Cerebellar cortex (tissue), 1 donor: ENCODE data around the gene TUBD1.
"Not testable (repeated sequence)": the region's sequence is repeated elsewhere in the genome, so short reads cannot be mapped to it uniquely, and the experiment has no call there.

ENCODE experiments used
- DNase-seq: peaks from one replicate; pipeline ENCODE4 v3.0.0-alpha.2; 2015; ENCODE audit warnings: low spot score

TUBD1 gene

GRCh38 chr17:59844884-59845594 is 47.7 kb downstream of the TUBD1 start:
- peak; percentile 53 for DNase-seq

DNA sequence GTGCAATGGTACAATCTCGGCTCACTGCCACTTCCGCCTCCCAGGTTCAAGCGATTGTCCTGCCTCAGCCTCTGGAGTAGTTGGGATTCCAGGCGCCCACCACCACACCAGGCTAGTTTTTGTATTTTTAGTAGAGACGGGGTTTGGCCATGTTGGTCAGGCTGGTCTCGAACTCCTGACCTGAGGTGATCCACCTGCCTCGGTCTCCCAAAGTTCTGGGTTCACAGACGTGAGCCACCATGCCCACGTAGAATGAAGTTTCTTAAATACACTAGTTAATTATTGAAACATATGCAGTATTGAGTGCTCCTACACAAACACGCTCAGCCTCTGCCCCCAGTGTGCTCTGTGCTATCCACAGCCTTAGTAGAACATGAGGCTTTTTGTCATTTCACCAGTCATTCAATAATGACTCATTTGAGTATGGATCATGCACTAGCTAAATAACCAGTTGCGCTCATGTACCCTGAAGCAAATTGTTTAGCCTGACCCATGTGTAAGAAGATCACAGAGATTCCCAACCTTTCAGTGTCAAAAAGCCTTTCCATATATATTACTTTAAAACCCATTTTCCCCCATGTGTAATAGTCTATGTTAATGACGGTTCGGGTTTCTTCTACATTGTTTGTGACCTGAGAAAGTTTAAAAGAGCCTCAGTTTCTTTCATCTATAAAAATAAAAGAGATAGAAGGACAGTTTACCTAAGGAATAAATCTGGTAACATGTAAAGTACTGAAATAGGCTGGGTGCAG is 49.7 kb downstream of the TUBD1 start:
- peak; percentile 84 for DNase-seq

- DNase-seq, result not testable (repeated sequence)
Observed at GRCh38 chr17:59841882-59842263, 50.9 kb downstream of the TUBD1 start.

DNA sequence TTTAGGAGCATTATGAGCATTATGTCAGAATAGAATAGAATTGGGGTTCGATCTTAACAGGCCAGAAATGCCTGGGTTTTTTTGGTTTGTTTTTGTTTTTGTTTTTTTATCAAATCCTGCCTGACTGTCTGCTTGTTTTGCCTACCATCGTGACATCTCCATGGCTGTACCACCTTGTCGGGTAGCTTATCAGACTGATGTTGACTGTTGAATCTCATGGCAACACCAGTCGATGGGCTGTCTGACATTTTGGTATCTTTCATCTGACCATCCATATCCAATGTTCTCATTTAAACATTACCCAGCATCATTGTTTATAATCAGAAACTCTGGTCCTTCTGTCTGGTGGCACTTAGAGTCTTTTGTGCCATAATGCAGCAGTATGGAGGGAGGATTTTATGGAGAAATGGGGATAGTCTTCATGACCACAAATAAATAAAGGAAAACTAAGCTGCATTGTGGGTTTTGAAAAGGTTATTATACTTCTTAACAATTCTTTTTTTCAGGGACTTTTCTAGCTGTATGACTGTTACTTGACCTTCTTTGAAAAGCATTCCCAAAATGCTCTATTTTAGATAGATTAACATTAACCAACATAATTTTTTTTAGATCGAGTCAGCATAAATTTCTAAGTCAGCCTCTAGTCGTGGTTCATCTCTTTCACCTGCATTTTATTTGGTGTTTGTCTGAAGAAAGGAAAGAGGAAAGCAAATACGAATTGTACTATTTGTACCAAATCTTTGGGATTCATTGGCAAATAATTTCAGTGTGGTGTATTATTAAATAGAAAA is 51.5 kb downstream of the TUBD1 start:
- not testable (repeated sequence) for DNase-seq

DNA sequence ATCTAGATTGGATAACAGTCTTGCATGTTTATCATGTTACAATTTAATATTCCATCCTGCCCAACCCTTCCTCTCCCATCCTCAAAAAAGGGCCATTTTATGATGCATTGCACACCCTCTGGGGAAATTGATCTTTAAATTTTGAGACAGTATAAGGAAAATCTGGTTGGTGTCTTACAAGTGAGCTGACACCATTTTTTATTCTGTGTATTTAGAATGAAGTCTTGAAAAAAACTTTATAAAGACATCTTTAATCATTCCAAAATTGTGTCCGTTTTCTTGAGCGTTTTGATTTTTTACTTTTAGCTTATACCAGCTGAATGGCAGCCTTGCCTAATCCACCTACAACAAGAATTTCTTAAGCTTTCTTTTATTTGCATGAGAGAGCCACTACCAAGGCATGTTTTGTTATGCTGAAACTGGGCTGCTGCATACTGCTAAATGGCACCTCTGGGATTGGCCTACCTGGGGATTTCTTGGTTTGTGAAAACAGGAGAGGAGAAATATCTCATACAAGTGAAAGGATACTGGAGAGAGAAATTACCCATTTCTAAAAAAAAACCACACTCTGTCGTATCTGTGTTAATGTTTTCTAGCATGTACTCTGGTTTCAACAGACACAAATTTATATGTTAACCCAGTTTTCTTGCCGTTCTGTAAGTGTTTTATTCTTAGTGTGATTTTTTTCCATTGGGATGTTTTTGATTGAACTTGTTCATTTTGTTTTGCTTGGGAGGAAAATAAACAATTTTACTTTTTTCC is 52.2 kb downstream of the TUBD1 start:
- no peak for DNase-seq

GRCh38 chr17:59839651-59840328 is 53.0 kb downstream of the TUBD1 start:
- no peak for DNase-seq

DNA sequence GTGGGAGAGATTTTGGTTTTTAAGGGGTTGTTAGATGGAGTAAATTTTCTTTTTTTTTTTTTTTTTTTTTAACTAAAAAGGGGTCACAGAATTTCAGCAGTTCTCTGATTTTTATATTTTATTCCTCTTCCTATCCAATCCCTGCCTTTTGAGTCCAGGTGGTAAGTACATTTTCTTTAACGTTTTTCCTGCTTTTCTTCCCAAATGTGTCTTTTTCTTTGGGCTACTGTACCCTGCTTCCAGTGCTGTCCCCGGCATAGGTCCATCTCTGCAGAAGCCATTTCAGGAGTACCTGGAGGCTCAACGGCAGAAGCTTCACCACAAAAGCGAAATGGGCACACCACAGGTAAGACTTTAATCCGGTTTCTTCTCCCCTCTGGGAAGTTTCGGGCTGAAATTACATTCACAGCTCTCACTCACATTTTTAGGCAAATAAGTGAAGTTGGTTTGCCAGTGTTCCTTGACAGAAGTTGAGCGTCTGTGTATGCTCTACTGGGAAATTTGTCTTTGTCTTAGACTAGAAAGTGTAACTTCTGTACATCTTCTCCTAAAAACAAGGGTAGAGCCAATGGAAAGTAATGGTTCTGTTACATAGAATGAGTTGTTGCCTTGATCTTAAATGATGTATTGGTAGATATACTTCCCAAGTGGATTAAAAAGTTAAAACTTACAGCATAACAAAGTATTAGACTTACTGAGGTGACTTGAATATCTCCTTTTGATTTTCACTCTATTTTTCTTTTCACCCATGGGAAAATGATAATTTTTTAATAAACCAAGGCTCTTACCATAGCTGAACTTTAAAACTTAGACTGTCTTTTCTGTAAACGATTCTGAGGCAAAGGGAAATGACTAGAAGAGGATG is 54.5 kb downstream of the TUBD1 start:
- no peak for DNase-seq

- peak; percentile 95 for DNase-seq
Observed at GRCh38 chr17:59837308-59838051, 55.3 kb downstream of the TUBD1 start.

DNA sequence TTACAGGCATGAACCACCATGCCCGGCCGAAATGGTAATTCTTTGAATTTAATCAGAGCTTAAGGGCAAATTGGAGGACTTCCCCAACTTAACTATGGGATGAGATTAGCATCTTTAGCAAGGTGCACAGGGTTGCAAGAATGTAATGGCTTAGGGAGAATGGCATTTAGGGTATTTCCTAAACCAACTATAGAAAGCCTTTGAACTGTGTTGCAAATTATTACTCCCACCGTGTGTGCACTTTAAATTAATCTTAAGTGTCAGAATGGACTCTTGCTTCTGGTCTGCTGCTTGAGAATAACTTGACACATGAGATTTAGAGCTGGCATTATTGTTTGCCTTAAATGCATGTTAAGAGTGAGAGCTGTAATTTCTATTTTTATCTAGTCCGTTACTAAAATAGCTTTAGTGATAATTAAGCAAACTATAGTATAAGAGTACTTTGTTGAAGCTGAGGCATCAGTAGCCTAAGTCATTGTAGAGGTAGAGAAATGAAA is 59.8 kb downstream of the TUBD1 start:
- DNase-seq, result peak; percentile 90

GRCh38 chr17:59830846-59831486 is 61.8 kb downstream of the TUBD1 start:
- no peak for DNase-seq

DNA sequence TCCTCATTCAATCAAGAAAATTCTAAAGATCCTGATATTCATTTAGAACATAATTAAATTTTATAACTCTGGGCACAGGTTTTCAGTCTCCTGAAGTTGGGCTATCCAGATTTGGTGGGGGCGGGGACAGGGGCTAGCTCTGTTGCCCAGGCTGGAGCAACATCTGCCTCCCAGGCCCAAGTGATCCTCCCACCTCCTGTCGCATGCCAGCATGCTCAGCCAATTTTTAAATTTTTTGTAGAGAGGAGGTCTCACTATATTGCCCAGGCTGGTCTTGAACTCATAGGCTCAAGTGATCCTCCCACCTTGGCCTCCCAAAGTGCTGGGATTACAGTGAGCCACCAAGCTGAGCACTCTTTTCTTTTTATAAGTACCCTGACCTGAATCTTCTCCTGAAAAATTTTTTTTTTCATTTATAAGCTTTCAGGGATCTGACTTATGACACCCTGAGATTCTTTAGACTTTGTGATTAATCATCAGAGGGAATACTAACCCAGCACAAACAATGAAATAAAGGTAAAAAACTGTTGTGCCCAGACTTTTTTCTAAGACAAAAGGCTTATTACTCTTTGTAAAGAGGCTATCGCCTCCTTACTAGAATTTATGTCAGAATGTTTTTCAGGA is 62.6 kb downstream of the TUBD1 start:
- no peak for DNase-seq

DNA sequence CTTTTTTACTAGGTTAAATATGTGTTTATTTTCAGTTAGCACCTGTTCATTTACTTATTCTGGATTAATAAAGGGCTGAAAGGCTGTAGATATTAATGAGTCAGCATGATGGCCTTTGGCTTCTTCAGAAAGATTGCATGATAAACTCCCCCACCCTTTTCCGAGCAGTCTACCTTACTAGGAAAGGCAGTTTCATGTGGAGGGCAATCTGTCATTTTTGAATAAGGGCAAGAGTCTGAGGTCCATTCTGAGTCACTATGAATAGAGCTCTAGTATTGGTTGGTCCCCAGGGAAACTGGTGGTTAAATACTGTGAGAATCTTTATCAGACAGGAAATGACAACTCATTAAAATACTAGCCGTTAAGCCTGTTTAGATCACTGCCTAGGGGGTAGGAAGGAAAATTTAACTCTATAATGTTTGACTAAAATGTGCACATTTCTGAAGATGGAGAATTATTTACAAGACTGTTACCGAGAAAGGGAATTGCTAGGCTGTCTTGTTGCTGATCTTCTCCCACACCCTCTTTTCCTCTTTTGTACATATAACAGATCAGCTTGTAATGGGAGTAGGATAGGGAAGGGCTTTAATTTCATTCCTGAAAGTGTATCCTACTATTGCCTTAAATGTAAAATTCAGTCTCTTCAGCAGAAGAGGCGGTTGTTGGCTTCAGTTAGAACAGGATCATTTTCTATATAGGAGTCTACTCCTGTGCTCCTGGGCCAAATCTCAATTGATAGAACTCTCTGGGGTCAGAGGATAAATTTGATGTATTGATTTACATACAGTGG is 63.3 kb downstream of the TUBD1 start:
- DNase-seq, result peak; percentile 92

DNA sequence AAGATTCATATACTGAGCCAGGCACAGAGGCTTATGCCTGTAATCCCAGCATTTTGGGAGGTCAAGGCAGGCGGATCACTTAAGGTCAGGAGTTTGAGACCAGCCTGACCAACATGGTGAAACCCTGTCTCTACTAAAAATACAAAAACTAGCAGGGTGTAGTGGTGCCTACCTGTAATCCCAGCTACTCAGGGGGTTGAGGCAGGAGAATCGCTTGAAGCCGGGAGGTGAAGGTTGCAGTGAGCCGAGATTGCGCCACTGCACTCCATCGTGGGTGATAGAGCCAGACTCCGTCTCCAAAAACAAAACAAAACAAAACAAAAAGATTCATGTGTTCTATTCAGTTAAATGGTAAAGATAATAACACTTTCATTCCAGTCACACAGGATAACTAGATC is 63.9 kb downstream of the TUBD1 start:
- DNase-seq, result not testable (repeated sequence)

- DNase-seq, result no peak
Observed at GRCh38 chr17:59828478-59828760, 64.3 kb downstream of the TUBD1 start.

DNA sequence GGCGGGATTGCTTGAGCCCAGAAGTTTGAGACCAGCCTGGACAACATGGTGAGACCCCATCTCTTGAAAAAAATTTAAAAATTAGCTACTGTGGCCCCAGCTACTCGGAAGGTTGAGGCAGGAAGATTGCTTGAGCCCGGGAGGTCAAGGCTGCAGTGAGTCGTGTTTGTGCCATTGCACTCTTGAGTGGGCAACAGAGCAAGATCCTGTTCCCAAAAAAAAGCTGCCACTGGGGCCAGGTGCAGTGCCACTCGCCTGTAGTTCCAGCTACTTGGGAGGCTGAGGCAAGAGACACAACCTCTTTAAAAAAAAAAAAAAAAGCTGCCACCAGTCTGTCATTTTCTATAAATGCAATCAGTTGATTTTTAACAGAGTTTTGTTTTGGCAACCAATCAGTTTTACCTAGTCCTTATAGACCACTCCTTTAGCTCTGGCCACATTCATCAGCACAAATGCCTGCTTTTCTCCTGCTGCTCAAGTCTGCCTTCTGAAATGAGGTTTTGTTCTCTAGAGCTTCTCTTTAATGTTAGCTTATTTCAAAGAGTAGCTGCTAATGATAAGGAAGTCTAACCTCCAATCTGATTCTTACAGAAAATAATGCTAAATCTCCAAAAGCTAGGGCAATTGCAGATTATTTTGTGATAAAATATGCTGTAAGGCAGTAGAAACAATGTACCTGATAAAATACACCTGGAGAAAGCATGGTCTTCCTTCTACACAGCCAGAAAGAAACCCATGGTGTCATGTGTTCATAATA is 64.8 kb downstream of the TUBD1 start:
- no peak for DNase-seq

DNA sequence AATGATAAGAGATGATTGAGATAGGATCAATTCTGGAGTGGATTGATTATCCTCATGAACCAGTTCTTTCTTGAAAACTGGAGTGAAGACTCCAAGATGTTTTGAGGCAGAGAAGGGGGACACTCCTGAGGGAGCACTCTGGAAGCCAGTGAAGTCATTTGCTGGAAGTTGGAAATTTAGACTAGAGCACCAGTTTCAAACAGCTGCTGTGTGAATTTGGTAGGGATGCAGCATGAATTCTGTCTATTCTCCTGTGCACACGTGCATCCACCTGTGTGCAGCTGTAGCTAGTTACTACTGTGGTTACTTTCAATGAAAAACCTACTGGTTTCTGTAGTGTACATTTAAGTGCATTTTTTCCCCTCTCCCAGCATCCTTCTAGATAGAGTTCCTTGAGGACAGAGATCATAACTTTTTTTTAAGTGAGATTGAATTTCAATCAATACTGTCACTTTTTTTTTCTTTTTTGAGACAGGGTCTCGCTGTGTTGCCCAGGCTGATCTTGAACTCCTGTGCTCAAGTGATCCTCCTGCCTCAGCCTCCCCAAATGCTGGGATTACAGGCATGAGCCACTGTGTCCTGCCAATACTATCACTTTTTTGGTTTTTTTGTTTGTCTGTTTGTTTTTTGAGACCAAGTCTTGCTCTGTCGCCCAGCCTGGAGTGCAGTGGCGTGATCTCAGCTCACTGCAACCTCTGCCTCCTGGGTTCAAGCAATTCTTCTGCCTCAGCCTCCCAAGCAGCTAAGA is 65.9 kb downstream of the TUBD1 start:
- DNase-seq, result no peak
